IMR-90 (cell line): ENCODE measurements around the gene CDK17. TPM values are rescaled to one million over a fixed set of nuclear protein-coding genes. Genes with fewer than 3 reads are reported as not detected.

ENCODE experiments used
- ATAC-seq: fragments of 200-7000 bp; cut with Tn5 transposase; 2 replicates; pipeline ENCODE4 v1.9.1; 2020; ENCODE audit warnings: low read depth, mild to moderate bottlenecking, moderate library complexity
- BruUV-seq: library from RNA; stranded (reverse); fragments of 400-500 nt; replicated peaks from 2 replicates; lab custom pipeline; 2021; lab: Mats Ljungman, UMichigan
- CTCF ChIA-PET: fragments of 300-600 bp; formaldehyde crosslinking; extraction: SDS; loops from one replicate; lab custom pipeline; 2021; ENCODE audit warnings: antibody characterized with exemption; lab: Yijun Ruan, JAX
- POLR2A ChIA-PET: fragments of 300-600 bp; sonication (Branson Sonifier 250); formaldehyde crosslinking; loops from one replicate; lab custom pipeline; 2022; ENCODE audit warnings: antibody characterized with exemption; ENCODE audit not compliant: unreplicated experiment; lab: Charles Lee
- DNase-seq: peaks from one replicate; pipeline ENCODE4 v3.0.0; 2013
- H2AFZ ChIP-seq: replicated peaks from 2 replicates; pipeline ENCODE3; 2013; ENCODE audit warnings: low read length, mild to moderate bottlenecking; ENCODE audit not compliant: poor library complexity
- H2AK5ac ChIP-seq: 2 replicates; pipeline ENCODE4 v1.6.1; 2013; ENCODE audit warnings: low read depth, low read length, inconsistent platforms
- H2AK9ac ChIP-seq: replicated peaks from 2 replicates; pipeline ENCODE3; 2013; ENCODE audit warnings: mild to moderate bottlenecking, low read depth, low read length, moderate library complexity; ENCODE audit not compliant: poor library complexity
- H2BK120ac ChIP-seq: 2 replicates; pipeline ENCODE4 v1.6.1; 2013; ENCODE audit warnings: low read depth, low read length, inconsistent platforms
- H2BK15ac ChIP-seq: 3 replicates; pipeline ENCODE4 v1.6.1; 2013; ENCODE audit warnings: low read depth, low read length, inconsistent platforms
- H2BK20ac ChIP-seq: 2 replicates; pipeline ENCODE4 v1.6.1; 2013; ENCODE audit warnings: low read depth, mild to moderate bottlenecking, inconsistent platforms, low read length, moderate library complexity
- H2BK5ac ChIP-seq: 2 replicates; pipeline ENCODE4 v1.6.1; 2013; ENCODE audit warnings: mild to moderate bottlenecking, low read depth, low read length, inconsistent platforms; ENCODE audit not compliant: poor library complexity, severe bottlenecking
- H3K14ac ChIP-seq: replicated peaks from 2 replicates; pipeline ENCODE4 v1.6.1; 2013; ENCODE audit warnings: low read depth, low read length, inconsistent platforms
- H3K18ac ChIP-seq: 2 replicates; pipeline ENCODE4 v1.6.1; 2013; ENCODE audit warnings: low read depth, low read length, control low read depth
- H3K23ac ChIP-seq: 2 replicates; pipeline ENCODE4 v1.6.1; 2013; ENCODE audit warnings: low read depth, low read length, inconsistent platforms
- H3K27ac ChIP-seq: 2 replicates; pipeline ENCODE4 v1.5.1; 2013; ENCODE audit warnings: mild to moderate bottlenecking, control low read depth, low read length; ENCODE audit not compliant: insufficient read depth
- H3K27me3 ChIP-seq: 2 replicates; pipeline ENCODE4 v1.6.1; 2013; ENCODE audit warnings: low read length; ENCODE audit not compliant: control insufficient read depth, insufficient read depth
- H3K36me3 ChIP-seq: 2 replicates; pipeline ENCODE4 v1.6.1; 2013; ENCODE audit warnings: low read length, mixed read lengths; ENCODE audit not compliant: control insufficient read depth, insufficient read depth
- H3K4ac ChIP-seq: 2 replicates; pipeline ENCODE4 v1.6.1; 2013; ENCODE audit warnings: low read depth, low read length, inconsistent platforms
- H3K4me1 ChIP-seq: 2 replicates; pipeline ENCODE4 v1.6.1; 2013; ENCODE audit warnings: low read length, mixed read lengths; ENCODE audit not compliant: control insufficient read depth, insufficient read depth
- H3K4me2 ChIP-seq: 2 replicates; pipeline ENCODE4 v1.6.1; 2013; ENCODE audit warnings: low read depth, mild to moderate bottlenecking, control low read depth, low read length, moderate library complexity
- H3K4me3 ChIP-seq: 2 replicates; pipeline ENCODE4 v1.5.1; 2013; ENCODE audit warnings: low read depth, mild to moderate bottlenecking, control low read depth, low read length, moderate library complexity; ENCODE audit not compliant: insufficient read depth
- H3K56ac ChIP-seq: 2 replicates; pipeline ENCODE4 v1.6.1; 2013; ENCODE audit warnings: low read length, inconsistent platforms; ENCODE audit not compliant: insufficient read depth; ENCODE audit errors: extremely low read depth
- H3K79me1 ChIP-seq, 2 experiments: 2 replicates each; pipeline ENCODE4 v1.6.1; 2013; ENCODE audit warnings: low read length in 2 of 2, inconsistent platforms in 1 of 2, low read depth in 1 of 2
- H3K9ac ChIP-seq: 2 replicates; pipeline ENCODE4 v1.6.1; 2013; ENCODE audit warnings: low read depth, low read length, control low read depth
- H3K9me1 ChIP-seq: 2 replicates; pipeline ENCODE4 v1.6.1; 2013; ENCODE audit warnings: low read length, inconsistent platforms; ENCODE audit not compliant: insufficient read depth
- H3K9me3 ChIP-seq: 2 replicates; pipeline ENCODE4 v1.6.1; 2013; ENCODE audit warnings: low read length; ENCODE audit not compliant: control insufficient read depth, insufficient read depth
- H4K20me1 ChIP-seq: 2 replicates; pipeline ENCODE4 v1.6.1; 2013; ENCODE audit warnings: low read length, inconsistent platforms; ENCODE audit not compliant: insufficient read depth
- H4K5ac ChIP-seq: 2 replicates; pipeline ENCODE4 v1.6.1; 2013; ENCODE audit warnings: mild to moderate bottlenecking, low read depth, low read length, control low read depth
- H4K8ac ChIP-seq, 2 experiments: 2 replicates each; pipeline ENCODE4 v1.6.1; 2013; ENCODE audit warnings: low read depth in 2 of 2, low read length in 2 of 2, control low read depth in 1 of 2, inconsistent platforms in 1 of 2
- H4K91ac ChIP-seq: 2 replicates; pipeline ENCODE4 v1.6.1; 2013; ENCODE audit warnings: low read depth, low read length, inconsistent platforms; ENCODE audit not compliant: insufficient read depth
- BHLHE40 ChIP-seq: fragments of 150-350 bp; IDR thresholded peaks from 2 replicates; pipeline ENCODE4 v1.6.1; 2016; ENCODE audit warnings: mild to moderate bottlenecking, low read depth, low read length
- CEBPB ChIP-seq: IDR thresholded peaks from 2 replicates; pipeline ENCODE4 v1.6.1; 2012; ENCODE audit warnings: low read depth, low read length, improper control_type of control experiment
- CHD1 ChIP-seq: IDR thresholded peaks from 2 replicates; pipeline ENCODE4 v1.6.1; 2012; ENCODE audit warnings: low read depth, low read length, improper control_type of control experiment
- FOS ChIP-seq: fragments of 150-350 bp; IDR thresholded peaks from 2 replicates; pipeline ENCODE4 v1.6.1; 2016; ENCODE audit warnings: low read depth, low read length
- MAZ ChIP-seq: IDR thresholded peaks from 2 replicates; pipeline ENCODE4 v1.6.1; 2012; ENCODE audit warnings: low read depth, mild to moderate bottlenecking, low read length, improper control_type of control experiment, moderate library complexity, borderline replicate concordance
- POLR2A ChIP-seq: IDR thresholded peaks from 2 replicates; pipeline ENCODE4 v1.6.1; 2012; ENCODE audit warnings: mild to moderate bottlenecking, low read depth, low read length
- RCOR1 ChIP-seq: IDR thresholded peaks from 2 replicates; pipeline ENCODE4 v1.6.1; 2012; ENCODE audit warnings: mild to moderate bottlenecking, low read length, improper control_type of control experiment; ENCODE audit not compliant: insufficient replicate concordance
- WGBS, 2 experiments: methylation state at CpG; one replicate each; pipeline versions ENCODE4 v1.1.5 to v1.1.7; 2013; ENCODE audit warnings: missing lambda C conversion rate in 2 of 2; ENCODE audit not compliant: insufficient read length in 1 of 2; ENCODE audit errors: extremely low coverage in 2 of 2; 5-methylcytosine and 5-hydroxymethylcytosine counted together
- dilution Hi-C: fragments of 300-500 bp; cut with HindIII; formaldehyde crosslinking; loops from one replicate; pipeline ENCODE4 v1.14.3; 2018; ENCODE audit warnings: low sequenced_read_pairs; ENCODE audit not compliant: unreplicated experiment
- in situ Hi-C: fragments of 300-500 bp; cut with MboI; formaldehyde crosslinking; loops from 3 replicates; pipeline ENCODE4 v1.14.3; 2019; ENCODE audit warnings: low sequenced_read_pairs, inconsistent platforms, mixed read lengths
- intact Hi-C: fragments of 100-400 bp; cut with micrococcal nuclease; formaldehyde crosslinking; loops from 2 replicates; pipeline ENCODE4 v1.10.0; 2022
- polyA plus RNA-seq, 3 experiments: library from polyadenylated mRNA; depleted of rRNA; stranded (reverse); fragments of >200 nt; gene quantifications; 2 replicates each; pipeline ENCODE4 v1.2.3, GENCODE V29; 2012; ENCODE audit warnings: low replicate concordance in 1 of 3
- total RNA-seq: library from RNA; depleted of rRNA; stranded (reverse); fragments of >200 nt; gene quantifications from 2 replicates; pipeline ENCODE4 v1.2.3, GENCODE V29; 2012
- TF ChIP-seq, protein P1 (sequence below): fragments of 150-350 bp; IDR thresholded peaks from 2 replicates; pipeline ENCODE4 v1.6.1; 2017; ENCODE audit warnings: mild to moderate bottlenecking, antibody characterized with exemption, low read length, low read depth

CDK17 gene
- total and polyA plus RNA-seq, 2 of the 4 experiments (the other 2 are of a cell fraction), result 14.5 to 50.2 TPM

DNA sequence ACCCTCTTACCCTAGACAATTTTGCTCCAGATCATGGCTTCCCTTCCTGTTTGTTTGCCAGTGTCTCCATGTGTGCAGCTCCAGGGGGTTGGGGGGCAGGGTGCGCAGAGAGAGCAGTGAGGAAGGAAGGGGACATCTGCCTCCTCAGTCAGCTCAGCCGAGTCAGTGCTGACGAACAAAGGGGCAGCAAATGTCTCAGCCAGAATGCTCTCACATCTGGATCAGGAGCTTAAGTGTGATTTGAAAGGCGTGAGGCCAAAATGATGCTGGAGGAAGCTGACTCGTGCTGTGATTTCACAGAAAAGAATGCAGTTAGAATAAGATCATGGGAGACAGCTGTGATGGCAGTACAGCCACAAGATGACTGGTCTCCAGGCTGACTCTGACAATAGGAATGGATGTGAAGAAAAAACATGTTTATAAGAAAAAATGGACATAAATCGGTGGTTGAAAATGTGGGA lies 27.1 kb upstream of the CDK17 start (continued):
- TF ChIP-seq, protein P1, sequence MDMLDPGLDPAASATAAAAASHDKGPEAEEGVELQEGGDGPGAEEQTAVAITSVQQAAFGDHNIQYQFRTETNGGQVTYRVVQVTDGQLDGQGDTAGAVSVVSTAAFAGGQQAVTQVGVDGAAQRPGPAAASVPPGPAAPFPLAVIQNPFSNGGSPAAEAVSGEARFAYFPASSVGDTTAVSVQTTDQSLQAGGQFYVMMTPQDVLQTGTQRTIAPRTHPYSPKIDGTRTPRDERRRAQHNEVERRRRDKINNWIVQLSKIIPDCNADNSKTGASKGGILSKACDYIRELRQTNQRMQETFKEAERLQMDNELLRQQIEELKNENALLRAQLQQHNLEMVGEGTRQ, result peak; percentile 23; the same call in 1 of the 2 replicates

DNA sequence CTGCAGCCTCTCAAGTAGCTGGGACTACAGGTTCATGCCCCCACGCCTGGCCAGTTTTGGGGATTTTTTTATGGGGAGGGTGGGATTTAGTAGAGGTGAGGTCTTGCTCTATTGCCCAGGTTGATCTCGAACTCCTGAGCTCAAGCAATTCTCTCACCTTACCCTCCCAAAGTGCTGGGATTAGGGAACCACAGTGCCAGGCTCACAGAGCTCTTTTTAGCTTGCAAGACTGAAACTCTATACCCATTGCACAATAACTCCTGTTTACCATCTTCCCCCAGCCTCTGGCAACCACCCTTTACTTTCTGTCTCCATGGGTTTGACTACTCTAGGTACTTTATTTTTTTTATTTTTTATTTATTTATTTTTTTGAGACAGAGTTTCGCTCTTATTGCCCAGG lies 25.7 kb upstream of the CDK17 start:
- H2AK5ac ChIP-seq, result peak overlapping the region; percentile 93
- H2BK15ac ChIP-seq, result peak overlapping the region; percentile 97; the same call in 2 of the 3 replicates
- peak; percentile 83 for DNase-seq
- H3K9me1 ChIP-seq, result peaks cover 5% of the 10 kb centered on the region; the same call in 1 of the 2 replicates
- H2AFZ ChIP-seq, result no peak overlapping the region
- no peak; the same call in 1 of the 2 replicates for ATAC-seq
- H2BK20ac ChIP-seq, result peak overlapping the region; percentile 96
- peak overlapping the region; percentile 56 for H3K4me2 ChIP-seq
- no peaks in the 10 kb centered on the region for H3K27me3 ChIP-seq
- peaks cover 6 to 22% of the 10 kb centered on the region in 2 experiments for H3K79me1 ChIP-seq
- H4K91ac ChIP-seq, result peak overlapping the region; percentile 98
- no peaks in the 10 kb centered on the region for H3K9me3 ChIP-seq
- H3K36me3 ChIP-seq, result no peaks in the 10 kb centered on the region
- peak overlapping the region; percentile 99 for H2BK120ac ChIP-seq
- peak overlapping the region; percentile 60 for H3K9ac ChIP-seq
- intact Hi-C loops (loop anchor here (2.0 kb wide), 1 partner anchor 25 kb away; the partner anchor contains the start of gene CDK17), in situ Hi-C loops (no loop called here), dilution Hi-C loops (no loop called here)
- H3K18ac ChIP-seq, result peak overlapping the region; percentile 99
- H3K4me1 ChIP-seq, result peaks cover 23% of the 10 kb centered on the region
- no peak for TF ChIP-seq POLR2A
- TF ChIP-seq BHLHE40, result no peak
- no peak for TF ChIP-seq CHD1
- TF ChIP-seq CEBPB, result peak; percentile 97
- TF ChIP-seq MAZ, result no peak
- TF ChIP-seq FOS, result no peak
- no peak for TF ChIP-seq RCOR1
- 100% methylated on average over 1 of the region's 3 CpGs; no CpG with 5 or more reads in 1 of the 2 experiments for WGBS, 2 experiments
- peak overlapping the region; percentile 99 for H4K5ac ChIP-seq
- POLR2A ChIA-PET, result no interaction called here
- H3K4ac ChIP-seq, result peak overlapping the region; percentile 99
- CTCF ChIA-PET, result no interaction called here
- H2AK9ac ChIP-seq, result peak overlapping the region; percentile 88
- H3K27ac ChIP-seq, result peak overlapping the region; percentile 99
- no peak overlapping the region for H3K4me3 ChIP-seq
- peak overlapping the region; percentile 98 for H3K14ac ChIP-seq
- peak overlapping the region; percentile 19 for H3K23ac ChIP-seq
- H2BK5ac ChIP-seq, result peak overlapping the region; percentile 100
- peak overlapping the region; percentile 23 for H3K56ac ChIP-seq
- BruUV-seq, result no TSS peak
- no peaks in the 10 kb centered on the region for H4K20me1 ChIP-seq
- H4K8ac ChIP-seq, result peak overlapping the region; percentile 80 to 99
